ENCODE data around the gene MAX.

MAX gene

DNA sequence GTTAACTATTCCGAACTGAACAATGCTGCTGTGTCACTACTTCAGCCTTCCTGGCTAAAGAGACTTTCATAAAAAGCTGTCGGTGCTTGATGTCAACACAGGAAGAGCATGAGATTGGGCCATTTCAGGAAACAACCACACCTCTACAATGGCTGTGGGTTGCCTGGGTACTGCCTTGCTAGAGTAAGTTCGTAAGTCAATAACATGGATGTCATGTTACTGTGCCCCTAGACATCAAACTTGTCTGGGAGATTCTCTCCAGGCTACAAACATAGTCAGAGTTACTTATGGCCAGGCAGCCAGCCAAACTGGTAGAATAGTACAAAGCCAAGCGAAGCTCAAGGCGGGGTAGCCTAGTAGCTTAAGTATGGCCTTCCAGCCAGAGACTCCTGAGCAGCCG lies 23.1 kb downstream of the MAX start:
- TF ChIP-seq CTCF (IDR thresholded peaks at IDR 0.05; ENCODE audit: extremely low read depth, missing control alignments) = no peak
- DNase-seq (ENCODE audit: low spot score) = no peak

DNA sequence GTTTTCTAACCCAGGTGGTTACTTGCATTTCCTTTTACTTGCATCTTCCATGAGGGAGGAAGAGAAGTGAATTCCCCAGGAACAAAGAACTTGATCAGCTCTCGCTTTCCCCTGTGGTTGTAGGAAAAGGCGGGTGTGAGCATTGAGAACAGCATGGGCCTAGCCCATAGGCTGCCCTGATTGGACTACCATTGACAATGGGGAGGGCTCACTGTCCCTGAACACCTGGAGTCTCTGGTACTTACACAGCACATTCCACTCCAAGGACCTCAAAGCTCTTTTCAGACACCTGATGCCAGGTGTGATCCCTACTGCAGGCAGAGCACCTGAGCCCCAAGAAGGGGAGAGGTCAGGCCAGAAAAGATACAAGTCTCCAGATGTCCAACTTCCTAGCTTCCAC lies 25.0 kb downstream of the MAX start:
- TF ChIP-seq CTCF (IDR thresholded peaks at IDR 0.05; ENCODE audit: extremely low read depth, missing control alignments) = no peak
- DNase-seq (ENCODE audit: low spot score) = no peak

GRCh38 chr14:65075628-65076325 lies 26.5 kb downstream of the MAX start:
- DNase-seq (ENCODE audit: low spot score) = no peak
- TF ChIP-seq CTCF (IDR thresholded peaks at IDR 0.05; ENCODE audit: extremely low read depth, missing control alignments) = no peak

DNA sequence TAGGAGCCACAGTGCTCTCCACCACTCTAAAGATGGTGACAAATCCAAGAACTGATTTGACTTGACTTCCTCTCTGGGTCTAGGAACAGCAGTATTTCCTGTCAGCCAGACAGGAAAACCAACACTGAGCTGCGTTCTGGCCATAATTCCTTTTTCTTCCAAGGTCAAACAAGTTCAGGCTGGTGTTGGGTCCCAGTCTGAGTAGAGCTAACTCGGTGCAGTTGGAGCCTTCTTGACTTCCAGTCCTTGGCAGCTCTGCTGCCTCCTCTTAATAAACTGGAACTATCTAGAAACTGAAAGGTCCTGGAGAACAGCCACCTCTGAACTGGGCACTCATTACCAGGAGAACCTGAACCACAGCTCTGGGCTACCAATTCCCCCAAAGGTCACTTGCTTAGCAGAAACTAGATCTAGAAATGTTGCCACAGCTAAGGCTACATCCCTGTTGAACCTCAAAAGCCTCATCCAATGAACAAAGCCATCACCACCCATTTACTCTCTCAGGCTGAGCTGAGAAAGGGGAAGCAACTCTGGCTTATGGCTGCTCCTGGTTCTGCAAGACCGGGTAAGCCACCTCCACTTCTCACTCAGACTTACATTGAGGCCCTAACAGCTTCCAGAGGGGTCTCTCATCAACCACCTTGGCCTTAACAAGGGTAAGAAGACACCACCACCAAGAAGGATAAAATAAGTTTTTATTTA lies 27.7 kb downstream of the MAX start:
- no peak for TF ChIP-seq CTCF (IDR thresholded peaks at IDR 0.05; ENCODE audit: extremely low read depth, missing control alignments)
- no peak for DNase-seq (ENCODE audit: low spot score)

DNA sequence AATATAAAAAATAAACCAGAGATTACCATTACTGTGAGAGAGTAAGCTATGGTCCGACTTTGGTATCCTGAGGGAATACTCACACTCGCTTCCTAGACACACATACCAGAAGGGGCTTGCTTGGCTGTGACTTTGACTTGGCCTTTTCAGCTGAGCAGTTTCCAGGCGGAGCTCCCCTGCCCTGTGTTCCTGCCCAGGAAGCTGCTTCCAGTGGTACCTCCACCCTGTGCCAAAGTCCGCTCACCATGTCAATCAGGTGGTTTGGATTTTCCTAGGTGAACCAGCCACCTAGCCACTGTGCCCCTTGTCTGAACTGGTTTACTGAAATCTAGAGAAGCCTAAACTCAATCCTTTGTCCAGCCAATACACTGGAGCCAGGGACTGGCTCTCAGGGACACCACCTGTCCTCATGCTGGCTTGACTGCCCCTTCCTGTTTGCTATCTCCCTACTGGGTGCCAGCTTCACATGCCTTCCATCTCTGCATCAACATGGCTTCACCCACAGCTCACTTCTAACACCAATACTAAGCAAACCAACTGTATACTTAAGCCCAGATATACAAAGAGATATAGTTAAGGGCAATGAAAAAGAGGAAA lies 28.6 kb downstream of the MAX start:
- no peak for DNase-seq (ENCODE audit: low spot score)
- TF ChIP-seq CTCF (IDR thresholded peaks at IDR 0.05; ENCODE audit: extremely low read depth, missing control alignments) = no peak

DNA sequence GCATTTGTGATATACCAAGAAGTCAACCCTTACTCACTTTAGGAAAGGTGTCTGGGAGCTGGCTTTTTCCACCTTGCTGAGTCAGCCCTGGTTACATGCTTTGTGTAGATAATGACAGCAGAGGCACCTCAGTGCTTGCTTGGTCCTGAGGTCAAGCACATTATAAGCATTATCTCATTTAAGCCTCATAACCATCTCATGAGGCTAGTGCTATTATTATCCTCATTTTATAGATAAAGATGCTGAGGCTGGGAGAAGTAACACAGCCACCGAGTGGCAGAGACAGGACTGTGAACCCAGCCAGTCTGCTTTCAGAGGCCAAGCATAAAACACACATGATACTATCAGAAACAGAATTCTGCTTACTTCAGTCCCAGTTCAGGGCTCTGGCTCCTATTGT lies 29.4 kb downstream of the MAX start:
- no peak for DNase-seq (ENCODE audit: low spot score)
- TF ChIP-seq CTCF (IDR thresholded peaks at IDR 0.05; ENCODE audit: extremely low read depth, missing control alignments) = no peak

- TF ChIP-seq CTCF (IDR thresholded peaks at IDR 0.05; ENCODE audit: extremely low read depth, missing control alignments) = no peak
- no peak for DNase-seq (ENCODE audit: low spot score)
Observed at GRCh38 chr14:65072256-65072655, 30.1 kb downstream of the MAX start.

Data from GM20000 (cell line).